ENCODE measurements around the gene TAGLN. TPM values are rescaled to one million over a fixed set of nuclear protein-coding genes. Genes with fewer than 3 reads are reported as not detected.

TAGLN gene
- polyA plus RNA-seq, 1 of the 3 experiments (the other 2 are of a cell fraction): 519 TPM

- CTCF ChIA-PET: interaction anchor here (1.0 to 1.2 kb wide), 4 partner anchors 13 to 19 kb away, joined by 3 to 4 read pairs (median 3); no protein-coding TSS in a partner anchor
Measured at GRCh38 chr11:117198613-117199012, 557 bp upstream of the TAGLN start.

GRCh38 chr11:117199916-117200812 lies 994 bp downstream of the TAGLN start:
- ChIA-PET POLR2A (no interaction called here), CTCF (interaction anchor here (0.9 to 1.6 kb wide), 2 partner anchors 26 to 32 kb away, joined by 3 to 4 read pairs; partner anchors contain the start of genes PCSK7 and RNF214)
- Histone ChIP-seq H3K79me2 (ENCODE audit: insufficient read depth) (peaks cover 66% of the 10 kb centered on the region), H3K9ac (peak overlapping the region; percentile 64), H3K9me3 (no peaks in the 10 kb centered on the region), H3K4me1 (ENCODE audit: control insufficient read depth in 1 of 2, insufficient read depth in 2 of 2, low read depth in 1 of 2, low read length in 1 of 2) (peaks cover 9 to 13% of the 10 kb centered on the region in 2 experiments; a peak in 3 of 4 replicates), H3F3A (replicated peaks; ENCODE audit: insufficient read depth) (peaks cover 19% of the 10 kb centered on the region), H3K27me3 (ENCODE audit: insufficient read depth) (no peaks in the 10 kb centered on the region), H3K4me2 (peak overlapping the region; percentile 77), H3K36me3 (replicated peaks in 1 of 2; ENCODE audit: control insufficient read depth in 1 of 2, insufficient read depth in 2 of 2, low read length in 1 of 2) (peaks cover 0 to 19% of the 10 kb centered on the region in 2 experiments), H3K4me3 (ENCODE audit: low read depth in 2 of 2, low read length in 1 of 2) (peak overlapping the region; percentile 43 to 51; a peak in 3 of 4 replicates), H3K9me2 (no peaks in the 10 kb centered on the region), H4K20me1 (ENCODE audit: insufficient read depth) (peaks cover 26% of the 10 kb centered on the region; the same call in 1 of the 2 replicates), H2AFZ (ENCODE audit: low read depth) (no peak overlapping the region), H3K27ac (ENCODE audit: low read depth in 2 of 2, low read length in 1 of 2) (peak overlapping the region in 1 of 2 experiments; percentile 75; a peak in 3 of 4 replicates)
- WGBS (ENCODE audit: low lambda C conversion rate): 70% methylated on average over 11 of the region's 13 CpGs
- TF ChIP-seq NFIC (IDR thresholded peaks at IDR 0.05; ENCODE audit: borderline replicate concordance): no peak
- no peak for DNase-seq

More at GRCh38 chr11:117198613-117199012, 557 bp upstream of the TAGLN start:
- WGBS (ENCODE audit: low lambda C conversion rate): 89% methylated on average over 3 of the region's 4 CpGs
- Histone ChIP-seq H3K4me2 (peak overlapping the region; percentile 77), H3K4me1 (ENCODE audit: control insufficient read depth in 1 of 2, insufficient read depth in 2 of 2, low read depth in 1 of 2, low read length in 1 of 2) (peaks cover 9 to 13% of the 10 kb centered on the region in 2 experiments; a peak in 3 of 4 replicates), H4K20me1 (ENCODE audit: insufficient read depth) (peaks cover 19% of the 10 kb centered on the region; the same call in 1 of the 2 replicates), H3K9me2 (no peaks in the 10 kb centered on the region), H3K9ac (peak overlapping the region; percentile 64), H3K27me3 (ENCODE audit: insufficient read depth) (no peaks in the 10 kb centered on the region), H2AFZ (ENCODE audit: low read depth) (0 out of 2 replicates have a peak overlapping the region, but pooled peaks have one; percentile 50), H3K79me2 (ENCODE audit: insufficient read depth) (peaks cover 62% of the 10 kb centered on the region), H3K36me3 (replicated peaks in 1 of 2; ENCODE audit: control insufficient read depth in 1 of 2, insufficient read depth in 2 of 2, low read length in 1 of 2) (peaks cover 0 to 4% of the 10 kb centered on the region in 2 experiments), H3F3A (replicated peaks; ENCODE audit: insufficient read depth) (peaks cover 10% of the 10 kb centered on the region), H3K27ac (ENCODE audit: low read depth in 2 of 2, low read length in 1 of 2) (peak overlapping the region; percentile 58 to 75), H3K9me3 (no peaks in the 10 kb centered on the region), H3K4me3 (ENCODE audit: low read depth in 2 of 2, low read length in 1 of 2) (peak overlapping the region; percentile 43 to 51; a peak in 3 of 4 replicates)
- TF ChIP-seq SIN3A (IDR thresholded peaks at IDR 0.05; ENCODE audit: borderline replicate concordance, low read depth, low read length): no peak
- TF ChIP-seq USF2 (IDR thresholded peaks at IDR 0.05; ENCODE audit: borderline replicate concordance, low read depth, low read length): no peak
- no peak for TF ChIP-seq RCOR1 (IDR thresholded peaks at IDR 0.05; ENCODE audit: low read length)
- TF ChIP-seq YY1 (IDR thresholded peaks at IDR 0.05; ENCODE audit: low read depth): no peak
- no peak for TF ChIP-seq SMC3 (IDR thresholded peaks at IDR 0.05; ENCODE audit: low read depth, low read length)
- TF ChIP-seq GABPA (IDR thresholded peaks at IDR 0.05; ENCODE audit: low read depth): no peak
- no peak for DNase-seq
- POLR2A ChIA-PET: no interaction called here
